WTC11 (cell line): ENCODE data around the gene DOK7. TPM values are rescaled to one million over a fixed set of nuclear protein-coding genes. Genes with fewer than 3 reads are reported as not detected.

Source experiments
- ATAC-seq: fragments of 200-7000 bp; cut with Tn5 transposase; 2 replicates; pipeline ENCODE4 v1.10.0; 2021; ENCODE audit warnings: mild to moderate bottlenecking, moderate library complexity
- CTCF ChIA-PET: fragments of 300-600 bp; sonication (Branson Sonifier 250); formaldehyde crosslinking; loops from one replicate; lab custom pipeline; 2021; ENCODE audit warnings: antibody characterized with exemption; lab: Charles Lee
- POLR2A ChIA-PET: fragments of 350-600 bp; sonication (Branson Sonifier 250); formaldehyde crosslinking; loops from one replicate; lab custom pipeline; 2021; ENCODE audit warnings: antibody characterized with exemption; lab: Charles Lee
- DNase-seq: peaks from one replicate; pipeline ENCODE4 v3.0.0; 2021; ENCODE audit warnings: low spot score
- H3K27ac Mint-ChIP-seq: 2 replicates; pipeline ENCODE4 v1.8.0; 2021; ENCODE audit warnings: mixed read lengths
- H3K27me3 Mint-ChIP-seq: 2 replicates; pipeline ENCODE4 v1.8.0; 2021; ENCODE audit warnings: low read depth, mild to moderate bottlenecking, moderate library complexity, mixed read lengths
- H3K36me3 Mint-ChIP-seq: 2 replicates; pipeline ENCODE4 v1.8.0; 2021; ENCODE audit warnings: mixed read lengths
- H3K4me1 Mint-ChIP-seq: 2 replicates; pipeline ENCODE4 v1.8.0; 2022; ENCODE audit warnings: mixed read lengths
- H3K4me3 Mint-ChIP-seq: 2 replicates; pipeline ENCODE4 v1.8.0; 2021; ENCODE audit warnings: mild to moderate bottlenecking, moderate library complexity, mixed read lengths
- H3K9me3 Mint-ChIP-seq: 2 replicates; pipeline ENCODE4 v1.8.0; 2021; ENCODE audit warnings: mixed read lengths
- ATF6 ChIP-seq: sonication (generic); formaldehyde crosslinking; IDR thresholded peaks from 2 replicates; pipeline ENCODE4 v1.8.1; 2023; ENCODE audit warnings: mild to moderate bottlenecking, missing genetic modification reagents
- CBFB ChIP-seq: sonication (generic); formaldehyde crosslinking; IDR thresholded peaks from 2 replicates; pipeline ENCODE4 v1.8.1; 2022; ENCODE audit warnings: mild to moderate bottlenecking, low read depth, missing genetic modification reagents
- CREB1 ChIP-seq: sonication (generic); formaldehyde crosslinking; IDR thresholded peaks from 2 replicates; pipeline ENCODE4 v1.8.0; 2023; ENCODE audit warnings: mild to moderate bottlenecking, missing genetic modification reagents
- FOXP4 ChIP-seq: sonication (generic); formaldehyde crosslinking; IDR thresholded peaks from 2 replicates; pipeline ENCODE4 v1.8.0; 2022; ENCODE audit warnings: mild to moderate bottlenecking, missing genetic modification reagents
- IRF2 ChIP-seq: sonication (generic); formaldehyde crosslinking; IDR thresholded peaks from 2 replicates; pipeline ENCODE4 v1.8.0; 2022; ENCODE audit warnings: low read depth, missing genetic modification reagents, borderline replicate concordance
- KAT7 ChIP-seq: sonication (generic); formaldehyde crosslinking; IDR thresholded peaks from 2 replicates; pipeline ENCODE4 v1.8.1; 2023; ENCODE audit warnings: missing genetic modification reagents, mild to moderate bottlenecking, borderline replicate concordance
- TEAD4 ChIP-seq: sonication (generic); formaldehyde crosslinking; IDR thresholded peaks from 2 replicates; pipeline ENCODE4 v1.8.0; 2022; ENCODE audit warnings: mild to moderate bottlenecking, missing genetic modification reagents
- ZNF317 ChIP-seq: sonication (generic); formaldehyde crosslinking; IDR thresholded peaks from 2 replicates; pipeline ENCODE4 v1.8.1; 2023; ENCODE audit warnings: low read depth, mild to moderate bottlenecking, moderate library complexity, missing genetic modification reagents, borderline replicate concordance
- ZSCAN18 ChIP-seq: fragments of 250-450 bp; sonication (Bioruptor Pico); IDR thresholded peaks from 2 replicates; pipeline ENCODE4 v2.1.2; 2022; ENCODE audit warnings: mild to moderate bottlenecking, moderate library complexity
- total RNA-seq: library from RNA; stranded (reverse); gene quantifications from 3 replicates; pipeline ENCODE4 v1.2.3, GENCODE V29; 2021
- TF ChIP-seq, protein P1 (sequence below): sonication (generic); formaldehyde crosslinking; IDR thresholded peaks from 2 replicates; pipeline ENCODE4 v1.8.1; 2022; ENCODE audit warnings: missing genetic modification reagents, borderline replicate concordance
- TF ChIP-seq, protein P2 (sequence below): fragments of 250-450 bp; sonication (Bioruptor Pico); IDR thresholded peaks from 2 replicates; pipeline ENCODE4 v1.8.0; 2021; ENCODE audit warnings: mild to moderate bottlenecking
- TF ChIP-seq, protein P3 (sequence below): sonication (generic); formaldehyde crosslinking; IDR thresholded peaks from 2 replicates; pipeline ENCODE4 v1.8.0; 2023; ENCODE audit warnings: missing genetic modification reagents

Gene DOK7
- total RNA-seq, 1 experiment from 2014 or later, result 0.22 TPM

DNA sequence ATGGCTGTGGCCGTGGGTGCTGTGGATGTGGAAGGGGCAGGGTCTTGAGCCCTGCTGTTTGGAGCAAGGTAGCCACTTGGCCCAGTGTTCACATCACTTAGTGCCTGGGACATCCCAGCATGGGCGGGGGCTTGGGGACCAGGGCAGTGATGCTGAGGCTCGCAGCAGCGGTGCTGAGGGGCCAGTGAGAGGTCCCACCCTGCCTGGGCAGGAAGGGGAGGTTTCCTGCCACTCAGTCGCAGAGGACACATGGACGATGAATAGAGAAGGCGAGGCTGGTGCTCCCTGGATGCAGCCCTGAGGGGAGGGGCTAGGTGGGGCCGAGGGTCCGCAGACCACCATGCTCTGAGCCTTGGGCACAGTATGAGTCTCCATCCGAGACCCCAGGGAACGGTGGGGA lies 25.7 kb downstream of the DOK7 start (continued):
- TF ChIP-seq IRF2 (CRISPR knock-in tag) (no peak), CREB1 (CRISPR knock-in tag) (no peak)
- TF ChIP-seq, all 79 proteins: peak for 0

GRCh38 chr4:3489451-3489962 lies 26.4 kb downstream of the DOK7 start:
- DNase-seq (peak; percentile 44), ATAC-seq (peak; percentile 29)
- ChIA-PET POLR2A (no interaction called here), CTCF (interaction anchor here (0.6 to 1.1 kb wide), 4 partner anchors 8 to 391 kb away, joined by 3 to 16 read pairs (median 4); no protein-coding TSS in a partner anchor)
- peaks cover 7% of the 10 kb centered on the region for H3K4me1 Mint-ChIP-seq
- TF ChIP-seq, protein P1, sequence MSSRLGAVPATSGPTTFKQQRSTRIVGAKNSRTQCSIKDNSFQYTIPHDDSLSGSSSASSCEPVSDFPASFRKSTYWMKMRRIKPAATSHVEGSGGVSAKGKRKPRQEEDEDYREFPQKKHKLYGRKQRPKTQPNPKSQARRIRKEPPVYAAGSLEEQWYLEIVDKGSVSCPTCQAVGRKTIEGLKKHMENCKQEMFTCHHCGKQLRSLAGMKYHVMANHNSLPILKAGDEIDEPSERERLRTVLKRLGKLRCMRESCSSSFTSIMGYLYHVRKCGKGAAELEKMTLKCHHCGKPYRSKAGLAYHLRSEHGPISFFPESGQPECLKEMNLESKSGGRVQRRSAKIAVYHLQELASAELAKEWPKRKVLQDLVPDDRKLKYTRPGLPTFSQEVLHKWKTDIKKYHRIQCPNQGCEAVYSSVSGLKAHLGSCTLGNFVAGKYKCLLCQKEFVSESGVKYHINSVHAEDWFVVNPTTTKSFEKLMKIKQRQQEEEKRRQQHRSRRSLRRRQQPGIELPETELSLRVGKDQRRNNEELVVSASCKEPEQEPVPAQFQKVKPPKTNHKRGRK (CRISPR knock-in tag), result peak; percentile 23; the same call in 1 of the 2 replicates
- no peak for TF ChIP-seq CBFB
- H3K27me3 Mint-ChIP-seq, result peaks cover 90% of the 10 kb centered on the region
- H3K4me3 Mint-ChIP-seq, result no peak overlapping the region
- H3K27ac Mint-ChIP-seq, result no peak overlapping the region
- H3K36me3 Mint-ChIP-seq, result no peaks in the 10 kb centered on the region
- H3K9me3 Mint-ChIP-seq, result no peaks in the 10 kb centered on the region

DNA sequence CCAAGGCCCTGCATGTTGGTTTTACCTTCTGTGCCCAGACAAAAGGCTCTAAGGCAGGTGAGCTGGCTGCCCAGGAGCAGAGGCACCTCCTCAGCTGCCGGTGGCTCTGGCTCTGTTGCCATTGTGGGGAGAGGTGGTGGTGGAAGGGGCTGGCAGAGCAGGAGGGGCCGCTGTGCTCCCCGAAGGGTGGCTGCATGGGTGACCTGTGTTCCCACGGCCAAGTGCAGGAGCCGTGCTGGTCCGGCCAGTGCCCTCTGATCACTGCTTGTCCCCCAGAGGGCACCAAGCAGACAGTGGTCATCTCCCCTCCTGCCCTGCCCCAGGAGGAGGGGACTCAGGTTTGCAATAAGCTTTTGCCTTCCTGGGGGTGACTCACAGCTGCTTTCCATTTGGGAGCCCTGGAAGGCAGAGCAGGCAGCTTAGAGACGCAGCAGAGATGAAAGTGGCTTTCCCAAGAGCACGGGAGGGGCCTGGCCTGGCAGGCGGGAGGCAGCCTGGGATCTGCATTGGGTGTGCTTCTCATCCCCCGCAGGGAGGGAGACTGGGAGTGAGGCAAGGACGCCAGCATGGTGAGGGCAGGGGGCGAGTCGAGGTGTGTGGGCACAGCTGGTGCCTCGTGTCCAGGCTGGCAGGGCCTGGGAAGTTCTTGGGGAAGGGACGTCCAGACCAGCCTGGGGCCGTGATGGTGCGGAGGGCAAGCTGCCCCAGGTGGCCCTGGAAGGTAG lies 28.7 kb downstream of the DOK7 start:
- peaks cover 98% of the 10 kb centered on the region for H3K27me3 Mint-ChIP-seq
- H3K27ac Mint-ChIP-seq, result no peak overlapping the region
- no peaks in the 10 kb centered on the region for H3K9me3 Mint-ChIP-seq
- no peaks in the 10 kb centered on the region for H3K36me3 Mint-ChIP-seq
- DNase-seq (no peak), ATAC-seq (no peak)
- TF ChIP-seq ZNF317 (CRISPR knock-in tag) (no peak), ATF6 (CRISPR knock-in tag) (no peak), CREB1 (CRISPR knock-in tag) (no peak), FOXP4 (CRISPR knock-in tag) (no peak), KAT7 (CRISPR knock-in tag) (no peak), ZSCAN18 (CRISPR knock-in tag) (no peak), TEAD4 (CRISPR knock-in tag) (no peak)
- TF ChIP-seq, protein P2, sequence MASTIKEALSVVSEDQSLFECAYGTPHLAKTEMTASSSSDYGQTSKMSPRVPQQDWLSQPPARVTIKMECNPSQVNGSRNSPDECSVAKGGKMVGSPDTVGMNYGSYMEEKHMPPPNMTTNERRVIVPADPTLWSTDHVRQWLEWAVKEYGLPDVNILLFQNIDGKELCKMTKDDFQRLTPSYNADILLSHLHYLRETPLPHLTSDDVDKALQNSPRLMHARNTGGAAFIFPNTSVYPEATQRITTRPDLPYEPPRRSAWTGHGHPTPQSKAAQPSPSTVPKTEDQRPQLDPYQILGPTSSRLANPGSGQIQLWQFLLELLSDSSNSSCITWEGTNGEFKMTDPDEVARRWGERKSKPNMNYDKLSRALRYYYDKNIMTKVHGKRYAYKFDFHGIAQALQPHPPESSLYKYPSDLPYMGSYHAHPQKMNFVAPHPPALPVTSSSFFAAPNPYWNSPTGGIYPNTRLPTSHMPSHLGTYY (CRISPR knock-in tag), result no peak
- TF ChIP-seq, protein P3, sequence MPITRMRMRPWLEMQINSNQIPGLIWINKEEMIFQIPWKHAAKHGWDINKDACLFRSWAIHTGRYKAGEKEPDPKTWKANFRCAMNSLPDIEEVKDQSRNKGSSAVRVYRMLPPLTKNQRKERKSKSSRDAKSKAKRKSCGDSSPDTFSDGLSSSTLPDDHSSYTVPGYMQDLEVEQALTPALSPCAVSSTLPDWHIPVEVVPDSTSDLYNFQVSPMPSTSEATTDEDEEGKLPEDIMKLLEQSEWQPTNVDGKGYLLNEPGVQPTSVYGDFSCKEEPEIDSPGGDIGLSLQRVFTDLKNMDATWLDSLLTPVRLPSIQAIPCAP (CRISPR knock-in tag), result no peak
- ChIA-PET POLR2A (interaction anchor here (0.9 kb wide), 1 partner anchor 200 kb away, joined by 4 read pairs; no protein-coding TSS in a partner anchor), CTCF (interaction anchor here (2.4 to 5.7 kb wide), 2 partner anchors 11 to 389 kb away, joined by 8 to 61 read pairs; no protein-coding TSS in a partner anchor)
- H3K4me1 Mint-ChIP-seq, result peaks cover under 1% of the 10 kb centered on the region; the same call in 1 of the 2 replicates
- H3K4me3 Mint-ChIP-seq, result no peak overlapping the region
